Measurements from ENCODE around the gene ATP2C2. TPM values are rescaled to one million over a fixed set of nuclear protein-coding genes. Genes with fewer than 3 reads are reported as not detected.

Gene ATP2C2
- total and polyA plus RNA-seq, 2 of the 8 experiments (the other 6 are each of a cell fraction or from before 2014, with no cell fraction given), result 1.2 to 2.8 TPM

GRCh38 chr16:84484579-84485254 is 116.4 kb downstream of the ATP2C2 start:
- Histone ChIP-seq H2AFZ (ENCODE audit: low read length) (no peak overlapping the region), H3K4me2 (ENCODE audit: insufficient read depth in 1 of 2, low read depth in 2 of 2, low read length in 2 of 2) (no peak overlapping the region), H4K5ac (ENCODE audit: insufficient read length, low read depth, low read length) (no peak overlapping the region), H3K79me1 (ENCODE audit: low read depth, low read length) (no peaks in the 10 kb centered on the region), H3K36me3 (ENCODE audit: control insufficient read depth in 2 of 4, insufficient read depth in 4 of 4, low read length in 3 of 4) (no peaks in the 10 kb centered on the region; a peak in 2 of 8 replicates), H3K9me3 (ENCODE audit: insufficient read depth in 2 of 2, low read depth in 1 of 2, low read length in 1 of 2) (no peaks in the 10 kb centered on the region), H2BK5ac (ENCODE audit: low read depth, low read length) (no peak overlapping the region), H3K9ac (replicated peaks in 1 of 4; ENCODE audit: extremely low read depth in 1 of 4, low read depth in 3 of 4, low read length in 3 of 4) (no peak overlapping the region), H2BK120ac (replicated peaks; ENCODE audit: low read depth, low read length) (no peak overlapping the region), H2AK5ac (ENCODE audit: low read depth, low read length) (no peak overlapping the region), H3K23ac (ENCODE audit: insufficient read length) (no peak overlapping the region), H2BK12ac (ENCODE audit: low read depth, low read length) (no peak overlapping the region), H2BK15ac (ENCODE audit: low read length) (no peak overlapping the region), H3K18ac (ENCODE audit: extremely low read depth, low read length) (no peak overlapping the region), H3K23me2 (ENCODE audit: low read depth, low read length) (no peaks in the 10 kb centered on the region), H3K79me2 (ENCODE audit: control insufficient read depth in 1 of 2, insufficient read depth in 2 of 2, low read length in 2 of 2) (no peaks in the 10 kb centered on the region), H3K27me3 (replicated peaks in 1 of 4; ENCODE audit: control insufficient read depth in 3 of 4, extremely low read depth in 1 of 4, insufficient read depth in 3 of 4, low read length in 3 of 4) (no peaks in the 10 kb centered on the region), H3K56ac (replicated peaks; ENCODE audit: insufficient read length, low read depth, low read length) (no peak overlapping the region), H2BK20ac (ENCODE audit: low read length) (no peak overlapping the region), H3K14ac (ENCODE audit: insufficient read length) (no peak overlapping the region), H4K20me1 (replicated peaks in 1 of 2; ENCODE audit: control insufficient read depth in 1 of 2, insufficient read depth in 2 of 2, low read length in 2 of 2) (peaks cover 0 to 4% of the 10 kb centered on the region in 2 experiments), H4K8ac (ENCODE audit: extremely low read depth, insufficient read depth, low read length) (no peak overlapping the region; the same call in 1 of the 2 replicates), H3K4me3 (ENCODE audit: extremely low read depth in 1 of 4, insufficient read depth in 2 of 4, low read depth in 3 of 4, low read length in 4 of 4) (no peak overlapping the region), H4K91ac (replicated peaks; ENCODE audit: insufficient read length, low read length) (no peak overlapping the region), H3K27ac (ENCODE audit: low read depth, low read length) (no peak overlapping the region), H3K4ac (replicated peaks; ENCODE audit: insufficient read length, low read depth, low read length) (no peak overlapping the region), H3K4me1 (replicated peaks in 1 of 4; ENCODE audit: control insufficient read depth in 3 of 4, insufficient read depth in 4 of 4, low read length in 3 of 4) (no peaks in the 10 kb centered on the region)
- 77% methylated on average over 15 of the region's 15 CpGs; no CpG with 5 or more reads in 1 of the 2 experiments for WGBS, 2 experiments (ENCODE audit: extremely low coverage in 1 of 2, insufficient coverage in 1 of 2, insufficient read length in 1 of 2, insufficient replicate concordance in 2 of 2, low coverage in 1 of 2, low lambda C conversion rate in 2 of 2, missing lambda C conversion rate in 1 of 2)
- POLR2A ChIA-PET (ENCODE audit: partially characterized antibody), result no interaction called here
- DNase-seq (ENCODE audit: low read depth in 1 of 2, low spot score in 2 of 2) (peak in 1 of 2 experiments; percentile 73), FAIRE-seq (peak; percentile 90)
- CTCF ChIA-PET (ENCODE audit: partially characterized antibody), result interaction anchor here (0.6 to 5.0 kb wide), 50 partner anchors 10 to 419 kb away, joined by 3 to 66 read pairs (median 4); partner anchors contain the start of genes ADAD2, ATP2C2 and WFDC1
- TF ChIP-seq CREB1 (IDR thresholded peaks at IDR 0.05) (0 out of 2 replicates have a peak, but pooled peaks have one; percentile 22), CBX8 (IDR thresholded peaks at IDR 0.05; ENCODE audit: borderline replicate concordance, low read depth, low read length) (no peak), RAD21 (IDR thresholded peaks at IDR 0.05 in 1 of 2, conservative IDR thresholded peaks at IDR 0.05 in 1 of 2; ENCODE audit: low read depth in 2 of 2, low read length in 2 of 2) (peak; percentile 99), MAX (IDR thresholded peaks at IDR 0.05) (no peak), RBBP5 (IDR thresholded peaks at IDR 0.05; ENCODE audit: borderline replicate concordance, low read depth, low read length) (no peak)
- TF ChIP-seq, protein P1, sequence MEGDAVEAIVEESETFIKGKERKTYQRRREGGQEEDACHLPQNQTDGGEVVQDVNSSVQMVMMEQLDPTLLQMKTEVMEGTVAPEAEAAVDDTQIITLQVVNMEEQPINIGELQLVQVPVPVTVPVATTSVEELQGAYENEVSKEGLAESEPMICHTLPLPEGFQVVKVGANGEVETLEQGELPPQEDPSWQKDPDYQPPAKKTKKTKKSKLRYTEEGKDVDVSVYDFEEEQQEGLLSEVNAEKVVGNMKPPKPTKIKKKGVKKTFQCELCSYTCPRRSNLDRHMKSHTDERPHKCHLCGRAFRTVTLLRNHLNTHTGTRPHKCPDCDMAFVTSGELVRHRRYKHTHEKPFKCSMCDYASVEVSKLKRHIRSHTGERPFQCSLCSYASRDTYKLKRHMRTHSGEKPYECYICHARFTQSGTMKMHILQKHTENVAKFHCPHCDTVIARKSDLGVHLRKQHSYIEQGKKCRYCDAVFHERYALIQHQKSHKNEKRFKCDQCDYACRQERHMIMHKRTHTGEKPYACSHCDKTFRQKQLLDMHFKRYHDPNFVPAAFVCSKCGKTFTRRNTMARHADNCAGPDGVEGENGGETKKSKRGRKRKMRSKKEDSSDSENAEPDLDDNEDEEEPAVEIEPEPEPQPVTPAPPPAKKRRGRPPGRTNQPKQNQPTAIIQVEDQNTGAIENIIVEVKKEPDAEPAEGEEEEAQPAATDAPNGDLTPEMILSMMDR (IDR thresholded peaks at IDR 0.05; ENCODE audit: control extremely low read depth in 1 of 3, insufficient read depth in 1 of 3, low read depth in 1 of 3, low read length in 3 of 3), result peak; percentile 88 to 89 (median 88)

Measured in H1 (cell line).